ENCODE results near the gene VAV3.

The VAV3 gene

DNA sequence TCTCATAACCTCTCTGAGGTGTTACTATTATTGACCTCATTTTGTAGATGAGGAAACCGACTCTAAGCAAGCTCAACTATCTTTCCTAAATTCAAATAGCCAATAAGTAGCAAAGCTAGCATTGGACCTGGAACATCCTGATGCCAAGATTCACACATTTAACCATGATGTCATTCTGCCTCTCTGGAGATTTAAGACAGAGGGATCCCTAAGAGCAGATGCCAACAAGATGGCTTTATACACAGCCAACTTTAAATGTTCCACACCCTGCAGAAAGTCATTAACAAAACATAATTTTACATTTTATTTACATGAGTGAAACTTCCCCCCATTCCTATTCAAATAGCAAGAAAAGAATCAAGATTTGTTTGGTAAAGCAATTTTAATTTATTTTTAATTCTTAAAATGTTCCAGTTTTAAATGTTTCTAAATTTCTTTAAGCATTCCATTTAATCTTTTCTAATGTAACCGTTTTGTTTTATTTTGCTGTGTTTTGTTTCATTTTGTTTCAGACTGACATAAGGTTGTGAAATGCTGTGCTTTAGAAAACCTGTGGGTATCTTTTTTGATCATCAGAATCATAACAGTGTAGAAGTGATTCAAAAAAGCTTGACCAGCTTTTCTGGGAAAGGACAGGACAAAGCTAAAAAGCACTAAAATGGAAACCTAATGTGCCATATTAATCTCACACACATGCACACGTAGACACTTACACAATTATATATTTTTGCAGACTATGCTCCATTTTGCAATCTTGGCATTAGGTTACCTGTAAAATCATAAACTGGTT, 7.6 kb upstream of the VAV3 start:
- no peak for DNase-seq

DNA sequence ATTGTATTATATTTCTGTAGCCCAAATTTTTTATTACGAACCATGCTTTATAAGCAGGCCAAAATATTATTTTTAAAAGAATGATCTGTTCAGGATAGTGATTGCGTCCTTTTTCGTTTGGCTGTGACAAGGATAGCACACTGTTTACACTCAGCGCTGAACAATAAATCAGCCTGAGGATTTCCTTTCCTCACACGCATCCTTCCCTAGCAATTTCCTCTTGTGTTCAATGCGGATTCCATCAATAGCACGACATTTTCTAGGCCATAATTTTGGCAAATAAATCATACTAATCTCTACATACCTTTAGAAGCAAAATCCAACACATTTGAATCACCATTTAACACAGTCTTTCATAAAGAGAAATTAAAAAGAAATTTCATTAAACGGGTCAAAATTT, 1.6 kb upstream of the VAV3 start:
- DNase-seq = no peak

DNA sequence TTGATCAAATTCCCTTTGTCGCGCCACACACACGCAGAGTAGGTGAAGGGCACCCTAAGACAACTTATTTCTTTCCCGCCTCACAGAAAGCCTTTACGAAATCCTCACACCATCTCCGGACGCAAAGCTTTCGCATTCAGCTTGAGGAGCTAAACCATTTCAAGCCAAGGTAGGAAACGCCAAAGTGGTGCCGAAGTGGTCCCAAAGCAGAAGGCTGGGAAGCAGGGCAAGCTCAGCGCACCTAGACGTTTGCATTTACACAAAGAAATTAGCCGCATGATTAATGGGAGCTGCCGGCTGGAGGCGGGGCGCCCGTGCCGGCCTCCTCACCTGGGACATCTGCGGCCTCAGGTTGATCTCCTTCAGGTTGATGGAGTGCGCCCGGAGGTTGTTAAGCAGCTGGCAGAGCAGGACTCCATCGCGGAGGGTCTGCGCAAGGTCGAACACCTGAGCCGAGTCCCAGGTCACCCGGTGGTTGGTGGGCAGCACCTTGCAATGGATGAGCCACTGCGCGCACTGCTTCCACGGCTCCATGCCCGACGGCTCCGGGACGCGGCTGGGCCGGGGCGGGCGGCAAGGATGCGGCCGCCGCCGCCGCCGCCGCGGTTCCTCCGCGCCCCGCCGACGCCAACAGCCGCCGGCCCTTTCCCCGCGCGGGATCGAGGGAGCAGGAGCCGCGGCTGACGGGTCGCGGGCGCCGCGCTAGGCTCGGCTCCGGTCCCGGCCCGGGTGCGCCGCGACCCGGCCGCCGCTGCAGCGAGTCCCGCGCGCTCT, 457 bp downstream of the VAV3 start:
- no peak for DNase-seq

DNA sequence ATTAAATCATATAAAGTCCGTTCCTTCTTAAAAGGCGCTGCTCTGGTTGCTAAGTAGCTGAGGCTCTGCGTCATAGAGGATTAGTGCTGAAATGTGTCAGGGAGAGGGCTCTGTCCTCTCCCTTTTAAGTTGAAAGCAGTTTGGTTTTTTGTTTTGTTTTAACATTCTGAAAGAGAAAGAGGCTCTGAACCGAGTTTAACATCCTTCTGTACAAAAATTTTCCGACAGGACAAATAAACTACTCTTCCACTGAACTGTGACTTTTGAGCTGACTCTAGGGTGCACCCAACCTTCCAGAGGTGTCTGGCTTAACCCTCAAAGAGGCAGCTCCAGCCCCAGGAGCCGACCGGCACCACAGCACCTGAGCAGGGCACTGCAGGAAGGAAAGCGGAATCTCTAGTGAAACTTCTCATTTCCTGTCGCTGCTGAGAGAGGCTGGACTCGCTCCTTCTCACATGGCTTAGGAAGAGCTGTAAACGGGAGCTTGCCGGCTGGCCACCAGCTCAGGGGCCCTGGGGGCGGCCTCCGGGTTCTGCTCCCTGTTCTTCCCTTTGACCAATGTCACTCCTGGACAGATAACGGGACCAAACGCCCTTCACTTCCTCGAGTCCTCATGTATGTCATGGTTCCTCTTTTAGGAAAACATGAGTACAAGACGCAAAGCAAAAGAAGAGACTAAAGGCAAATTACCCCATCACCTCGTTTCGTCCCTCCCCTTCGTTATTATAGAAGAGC, 1.2 kb downstream of the VAV3 start:
- DNase-seq = peak; percentile 23

DNA sequence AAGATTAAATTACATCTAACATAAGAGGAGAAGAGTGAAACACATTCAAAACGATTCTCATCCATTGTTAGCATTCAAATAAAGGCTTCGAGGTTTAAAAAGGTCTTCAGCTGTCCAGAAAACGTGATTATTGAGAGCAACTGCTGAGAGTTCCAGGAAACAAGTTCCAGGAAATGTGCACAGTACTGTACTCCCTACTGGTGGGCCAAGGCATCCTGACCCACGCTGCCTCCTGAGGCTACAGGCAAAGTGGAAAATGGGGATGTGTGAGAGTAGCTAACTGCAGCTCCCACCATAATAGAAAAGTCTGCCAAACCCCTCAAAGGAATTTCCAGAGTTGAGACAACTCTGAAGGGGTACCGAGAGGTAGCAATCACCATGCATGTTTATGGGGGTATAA, 2.0 kb downstream of the VAV3 start:
- DNase-seq = no peak

DNA sequence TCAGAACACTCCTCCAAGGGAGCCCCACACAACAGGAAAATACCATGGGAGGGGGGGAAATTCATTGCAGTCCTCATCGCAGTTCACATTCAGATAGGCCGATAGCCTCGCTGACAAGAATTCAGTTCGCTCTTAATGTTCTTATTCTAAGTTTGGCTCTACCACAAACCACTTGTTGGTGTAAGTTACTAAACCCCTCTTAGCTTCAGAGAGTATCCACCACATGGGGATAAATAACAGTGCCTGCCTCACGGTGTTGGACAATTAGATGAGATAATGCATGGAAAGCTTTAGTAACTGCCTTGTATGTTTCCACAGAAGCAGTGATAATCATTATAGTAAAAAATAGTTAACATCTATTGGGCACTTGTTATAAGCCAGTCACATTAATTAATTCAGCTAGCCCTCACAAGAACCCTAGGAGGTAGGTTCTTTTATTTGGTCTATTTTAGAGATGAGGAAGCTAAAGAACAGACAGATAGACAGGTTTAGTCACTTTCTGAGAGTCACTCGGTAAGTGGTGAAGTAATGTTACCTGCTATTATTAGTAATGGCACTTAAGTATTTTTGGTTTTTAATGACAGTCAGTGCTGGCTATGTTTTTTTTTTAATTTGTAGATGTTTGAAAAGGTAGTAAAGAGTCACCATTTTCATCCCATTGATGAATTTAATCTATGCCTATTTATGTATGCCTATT, 10.1 kb downstream of the VAV3 start:
- DNase-seq = no peak

DNA sequence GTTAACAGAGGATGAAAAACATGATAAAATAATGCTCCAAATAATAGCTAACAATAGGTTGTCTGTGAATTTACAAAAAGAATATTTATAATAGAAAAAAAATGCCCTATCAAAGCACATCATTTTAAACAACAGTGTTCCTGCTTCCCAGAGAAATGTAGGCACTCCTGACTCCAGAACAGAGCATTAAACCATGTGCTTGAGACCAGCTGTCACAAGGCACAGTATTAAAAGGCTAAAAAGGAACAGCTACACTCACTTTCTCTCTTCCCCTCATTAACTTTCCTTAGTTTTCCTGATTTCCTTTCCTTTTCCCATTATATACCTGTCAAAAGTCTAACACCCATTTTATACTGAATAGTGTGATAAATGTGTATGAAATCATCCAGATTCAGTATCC, 10.9 kb downstream of the VAV3 start:
- DNase-seq = no peak

DNA sequence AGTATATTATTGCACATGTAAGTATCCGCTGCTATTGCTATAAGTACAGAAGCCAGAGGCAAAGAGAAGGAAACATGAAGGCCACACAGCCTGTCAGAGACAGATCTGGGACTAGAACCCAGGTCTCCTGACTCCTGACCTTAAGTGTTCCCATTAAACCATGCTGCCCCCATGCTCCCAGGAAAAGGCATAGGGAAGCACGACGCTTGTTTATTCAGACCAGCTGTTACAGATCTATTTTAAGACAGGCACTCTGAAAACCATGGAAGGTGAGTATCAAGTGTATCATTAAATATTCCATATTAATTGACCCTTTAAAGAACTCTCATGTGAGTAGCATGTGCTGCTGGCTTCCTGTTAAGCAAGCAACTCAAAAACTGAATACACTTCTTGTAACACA, 11.4 kb downstream of the VAV3 start:
- DNase-seq = no peak

DNA sequence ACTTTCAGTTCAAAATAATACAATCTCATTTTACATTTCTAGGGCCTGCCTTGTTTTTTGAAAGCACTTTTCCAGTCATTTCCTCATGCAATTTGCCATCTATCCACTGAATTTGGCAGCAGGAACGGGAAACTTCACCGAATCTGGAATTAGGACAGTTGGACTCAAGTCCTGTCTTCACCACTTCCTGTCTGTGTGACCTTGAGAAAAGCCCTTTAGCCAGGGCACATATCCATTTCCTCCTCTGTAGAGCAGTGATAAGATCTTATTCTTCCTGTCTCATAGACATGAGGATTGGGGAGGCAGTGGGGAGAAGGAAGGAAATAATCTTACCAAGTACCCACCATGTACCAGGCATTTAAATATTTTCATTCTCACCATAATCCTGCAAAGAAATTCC, 12.0 kb downstream of the VAV3 start:
- no peak for DNase-seq

DNA sequence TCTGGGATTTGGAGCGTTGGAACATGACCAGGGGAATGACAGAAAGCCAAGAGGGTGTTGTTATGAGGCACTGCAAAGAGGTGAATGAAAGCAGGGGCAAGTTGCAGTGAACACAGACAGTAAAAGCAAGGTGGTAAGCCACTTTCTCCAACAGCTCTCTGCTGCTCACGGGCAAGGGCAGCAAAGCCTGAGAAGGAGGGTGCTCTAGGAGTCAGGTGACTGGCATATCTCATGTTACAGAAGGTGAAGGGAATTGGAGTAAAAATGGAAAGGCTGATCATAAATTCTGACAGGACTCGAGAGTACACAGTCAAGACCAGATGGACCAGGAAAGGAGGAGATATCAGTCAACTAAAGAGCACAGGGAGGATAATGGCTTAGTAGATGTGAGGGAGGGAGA, 14.5 kb downstream of the VAV3 start:
- DNase-seq = no peak

DNA sequence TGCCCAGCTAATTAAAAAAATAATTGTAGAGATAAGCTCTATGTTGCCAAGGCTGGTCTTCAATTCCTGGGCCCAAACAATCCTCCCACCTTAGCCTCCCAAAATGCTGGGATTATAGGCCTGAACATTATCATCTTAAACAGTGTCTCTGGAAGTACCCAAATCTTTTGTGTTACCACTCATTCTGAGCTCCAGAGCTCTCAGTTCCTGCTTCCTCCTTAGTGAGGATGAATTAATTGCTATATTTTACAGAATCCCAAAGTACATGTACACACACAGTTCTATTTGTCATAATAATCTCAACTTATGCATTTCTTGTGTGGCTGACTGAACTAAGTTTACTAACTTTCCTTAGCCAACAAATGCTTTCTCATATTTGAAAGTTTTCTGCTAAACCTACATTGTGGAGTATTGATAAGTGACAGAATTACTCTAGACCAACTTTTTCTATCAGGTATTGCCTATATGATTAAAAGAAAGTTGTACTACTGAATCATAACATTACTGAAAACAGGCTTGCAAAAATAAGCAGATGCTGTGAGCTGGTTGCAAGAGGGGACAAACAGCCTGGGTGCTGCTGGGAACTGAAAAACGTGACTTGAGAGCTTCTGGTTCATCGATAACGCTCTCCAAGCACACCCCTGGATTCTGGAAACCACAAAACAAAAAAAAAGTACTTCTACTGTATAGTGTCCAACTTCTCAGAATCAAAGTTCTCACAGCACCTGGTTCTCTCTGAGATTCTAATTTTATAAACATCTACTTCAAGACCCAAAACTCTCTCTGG, 15.3 kb downstream of the VAV3 start:
- DNase-seq = no peak

DNA sequence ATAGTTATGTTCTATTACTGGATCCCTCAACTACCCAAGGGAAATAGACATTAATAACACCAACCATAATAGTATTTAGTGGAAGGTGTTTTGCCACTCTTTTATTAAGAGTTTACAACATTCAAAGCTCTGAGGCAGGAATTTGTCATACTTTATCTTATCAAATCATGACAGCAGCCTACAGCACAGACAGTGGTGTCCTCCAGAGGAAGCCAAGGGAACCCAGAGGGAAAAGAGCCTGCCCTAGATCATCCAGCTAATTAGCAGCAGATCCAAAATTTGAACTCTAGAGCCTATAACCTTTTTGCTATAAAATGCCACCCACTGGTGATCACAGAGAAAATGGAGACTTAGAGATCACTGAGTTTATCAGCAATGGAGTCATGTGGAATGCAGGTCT, 18.2 kb downstream of the VAV3 start:
- DNase-seq = no peak

DNA sequence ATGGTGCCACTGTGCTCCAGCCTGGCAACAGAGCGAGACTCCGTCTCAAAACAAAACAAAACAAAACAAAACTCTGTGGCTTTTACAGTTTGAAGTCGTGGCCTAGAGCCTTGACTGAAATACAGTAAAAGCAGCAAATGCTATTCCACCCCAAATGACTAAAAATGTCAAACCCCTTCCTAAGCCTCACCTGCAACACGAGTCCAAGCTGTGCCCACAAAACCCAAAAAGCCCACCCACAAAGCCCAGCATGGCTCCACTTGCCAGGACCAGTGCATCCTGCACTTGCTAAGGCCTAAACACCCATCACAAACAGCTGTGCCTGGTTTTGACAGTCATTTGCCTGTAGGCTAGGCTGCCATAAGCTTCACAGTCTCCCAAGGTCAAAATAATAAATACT, 21.3 kb downstream of the VAV3 start:
- no peak for DNase-seq

DNA sequence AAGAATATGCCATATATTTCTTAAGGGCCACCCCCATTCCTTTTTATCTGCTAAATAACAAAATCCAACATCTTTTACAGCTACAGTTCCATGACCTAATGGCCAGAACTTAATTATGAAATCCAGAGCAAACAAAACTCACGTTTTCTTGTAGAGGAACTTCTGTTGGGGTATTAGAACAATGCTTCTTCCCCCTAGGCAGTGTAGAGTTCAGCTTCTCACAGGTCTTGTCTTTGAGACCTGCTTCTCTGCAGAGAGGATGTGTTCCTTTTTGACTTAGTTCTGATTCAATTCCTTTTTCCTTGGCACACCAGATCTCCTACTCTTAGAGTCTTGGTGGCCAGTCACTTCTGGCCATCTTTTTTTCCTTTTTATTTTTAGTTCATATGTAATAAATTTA, 22.2 kb downstream of the VAV3 start:
- no peak for DNase-seq

DNA sequence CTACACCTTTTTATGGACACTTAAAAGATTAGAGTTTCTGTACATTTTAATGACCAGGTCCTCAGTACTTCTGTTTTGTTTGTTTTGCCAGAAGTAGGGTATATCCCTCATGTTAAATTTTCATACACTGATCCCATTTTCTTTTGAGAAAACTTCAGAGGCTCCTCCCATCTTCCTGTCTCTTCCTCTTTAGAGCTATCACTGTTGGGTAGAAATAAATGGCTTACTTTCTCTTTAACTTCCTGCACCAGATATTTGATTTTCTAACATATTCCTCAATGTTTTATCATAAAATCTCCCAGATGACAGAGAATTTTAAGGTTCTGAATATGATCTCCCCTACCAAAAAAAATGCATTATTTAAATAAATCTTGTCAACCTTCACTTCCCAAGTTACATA, 23.4 kb downstream of the VAV3 start:
- no peak for DNase-seq

DNA sequence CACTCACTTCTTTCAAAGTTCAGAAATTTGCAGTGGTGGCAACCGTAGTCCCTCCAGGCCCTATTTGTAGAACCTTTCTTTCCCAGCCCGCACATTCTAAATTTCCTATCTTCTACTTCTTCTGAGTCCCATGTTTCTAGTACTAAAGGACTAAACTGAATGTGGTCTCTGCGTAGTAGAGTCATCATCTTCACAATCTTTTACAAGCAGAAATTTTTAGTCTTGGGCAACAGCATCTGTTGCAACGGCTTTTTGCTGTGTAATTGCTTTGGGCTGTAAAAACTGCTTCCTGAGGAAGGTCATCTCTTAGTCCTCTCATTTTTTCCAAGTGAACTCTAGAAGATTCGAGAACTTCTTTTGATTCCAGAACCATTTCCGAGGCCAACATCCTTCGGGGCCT, 23.9 kb downstream of the VAV3 start:
- DNase-seq = no peak

DNA sequence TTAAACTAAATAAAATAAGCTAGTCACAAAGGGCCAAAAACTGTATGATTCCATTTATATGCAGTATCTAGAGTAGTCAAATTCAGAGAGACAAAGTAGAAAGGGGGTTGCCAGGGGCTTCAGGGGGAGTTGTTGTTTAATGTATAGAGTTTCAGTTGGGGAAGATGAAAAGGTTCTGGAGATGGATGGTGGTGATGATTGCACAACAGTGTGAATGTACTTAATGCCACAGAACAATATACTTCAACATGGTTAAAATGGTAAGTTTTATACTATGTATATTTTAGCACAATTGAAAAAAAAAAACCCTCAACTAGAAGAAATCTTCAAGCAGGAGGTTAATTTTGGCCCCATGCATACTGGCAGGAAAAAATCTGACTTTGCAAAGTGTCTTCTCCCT, 24.3 kb downstream of the VAV3 start:
- DNase-seq = no peak

DNA sequence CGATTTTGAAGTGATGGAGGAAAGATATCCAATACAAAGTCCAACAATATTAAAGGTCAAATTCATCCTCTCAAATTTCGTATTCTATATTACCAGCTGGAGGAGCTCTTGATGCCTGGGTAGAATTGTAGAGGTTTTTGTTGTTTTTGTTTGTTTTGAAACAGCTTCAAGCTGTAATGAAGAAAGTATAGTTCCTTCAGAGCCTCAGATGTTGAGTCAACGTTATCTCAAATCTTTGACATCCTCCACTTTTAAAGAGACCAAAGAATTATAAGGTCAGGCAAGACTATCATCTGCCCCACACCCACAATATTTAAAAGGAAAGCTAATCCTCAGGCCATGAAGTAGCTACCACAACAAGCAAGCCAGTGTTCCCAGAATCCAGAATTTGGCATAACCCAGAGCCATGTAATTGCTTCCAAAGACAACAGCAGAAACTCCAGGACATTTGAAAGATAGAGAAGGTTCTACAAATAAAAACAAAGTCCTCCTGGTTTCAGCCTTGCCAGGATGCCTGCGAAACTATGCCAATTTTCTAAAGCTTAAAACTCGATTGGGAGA, 24.9 kb downstream of the VAV3 start:
- DNase-seq = no peak

DNA sequence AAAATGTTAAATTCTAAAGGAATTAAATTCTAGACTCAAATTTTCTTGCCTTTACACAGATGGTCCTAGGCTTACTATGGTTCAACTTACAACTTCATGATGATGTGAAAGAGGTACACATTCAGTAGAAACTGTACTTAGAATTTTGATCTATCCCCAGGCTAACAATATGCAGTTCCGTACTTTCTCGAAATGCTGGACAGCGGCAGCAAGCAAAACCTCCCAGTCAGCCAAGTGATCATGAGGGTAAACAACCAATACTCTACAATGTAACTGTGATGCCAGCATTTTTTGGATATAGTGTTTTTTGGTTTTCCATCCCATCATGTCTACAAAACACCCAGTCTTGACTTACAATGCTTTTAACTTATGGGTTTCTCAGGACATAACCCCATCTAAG, 25.7 kb downstream of the VAV3 start:
- DNase-seq = no peak

DNA sequence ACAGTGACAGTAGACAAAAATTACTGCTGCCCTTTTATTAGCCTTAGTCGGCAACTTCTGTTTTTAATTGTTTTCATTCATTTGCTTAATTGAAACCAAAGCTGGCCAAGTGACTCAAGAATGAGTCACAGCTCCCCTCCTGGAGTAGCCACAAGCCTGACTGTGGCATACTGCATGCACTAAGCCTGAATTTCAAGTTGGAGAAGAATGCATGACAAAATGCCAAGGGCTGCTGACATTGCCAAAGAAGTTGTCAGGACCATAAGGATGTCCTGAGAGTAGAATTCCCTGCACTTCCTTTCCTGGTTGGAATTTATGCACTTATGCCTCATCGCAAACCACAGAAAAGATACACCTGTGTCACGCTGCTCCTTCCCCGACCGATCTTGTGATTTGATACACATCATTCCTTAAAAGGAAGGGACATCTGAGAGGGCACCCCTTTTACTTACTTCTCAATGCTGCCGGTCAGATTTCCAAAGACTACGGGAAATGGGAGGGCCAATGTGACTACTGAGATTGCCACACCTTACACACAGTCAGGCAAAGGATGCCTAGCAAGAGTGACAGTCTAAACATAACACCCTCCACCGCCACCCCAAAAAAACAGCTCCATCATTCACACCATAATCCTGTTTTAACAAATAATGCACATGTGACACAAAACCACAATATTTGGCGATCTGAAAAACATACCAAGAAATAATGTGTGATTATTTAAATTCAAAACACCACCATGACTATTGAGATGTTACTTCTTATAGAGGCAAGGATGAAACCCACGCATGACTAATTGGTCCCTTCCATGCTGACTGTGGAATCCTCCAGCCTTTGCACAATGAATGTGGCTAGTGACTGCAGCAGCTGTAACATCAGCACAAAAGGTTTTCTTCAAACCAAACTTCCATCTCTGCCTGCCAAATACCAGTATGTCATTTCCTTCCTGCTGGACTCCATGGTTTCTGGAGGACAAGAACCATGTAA, 28.2 kb downstream of the VAV3 start:
- peak; percentile 93 for DNase-seq
